Measurements from ENCODE around the gene C1S.
"Not testable (repeated sequence)": the region's sequence is repeated elsewhere in the genome, so short reads cannot be mapped to it uniquely, and the experiment has no call there.

The C1S gene

DNA sequence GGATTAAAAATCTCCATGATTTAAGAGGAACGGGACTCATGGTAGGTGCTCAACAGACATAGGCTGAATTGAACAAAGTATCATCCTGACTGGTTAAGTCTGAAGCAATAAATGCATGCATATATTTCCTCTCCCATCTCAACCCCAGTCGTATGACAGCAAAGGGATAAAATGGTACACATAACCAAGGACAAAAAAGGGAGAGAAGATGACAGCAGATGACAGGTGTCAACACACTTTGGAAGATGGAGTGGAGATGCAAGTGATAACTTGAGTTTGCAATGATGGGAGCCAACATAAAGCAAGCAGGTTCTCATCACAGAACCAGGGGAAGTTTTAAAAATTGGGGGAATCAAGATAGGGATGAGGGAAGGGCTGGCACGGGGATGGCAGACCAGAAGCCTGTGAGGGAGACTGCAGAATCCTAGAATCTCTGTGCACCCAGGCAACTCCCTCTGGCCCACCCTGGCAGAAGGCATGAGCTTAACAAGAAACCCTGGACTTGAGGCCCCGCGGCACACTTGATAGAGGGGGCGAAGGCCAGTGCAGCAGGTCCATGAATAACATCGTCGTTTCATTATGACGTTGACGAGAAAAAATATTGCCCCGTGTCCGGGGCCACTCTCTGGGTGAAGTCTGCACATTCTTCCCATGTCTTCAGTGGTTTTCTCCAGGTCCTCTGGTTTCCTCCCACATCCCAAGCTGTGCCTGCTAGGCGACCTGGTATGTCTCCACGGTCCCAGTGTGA is 43.5 kb downstream of the C1S start:
- no peak for DNase-seq (ENCODE audit: low read depth in 1 of 2, low spot score in 1 of 2)
- in situ Hi-C loops (cut with HindIII; ENCODE audit: low pct_unique_long_range_greater_than_20kb, low sequenced_read_pairs): no loop called here
- no peak for TF ChIP-seq JUND (IDR thresholded peaks at IDR 0.05; ENCODE audit: low read depth)

DNA sequence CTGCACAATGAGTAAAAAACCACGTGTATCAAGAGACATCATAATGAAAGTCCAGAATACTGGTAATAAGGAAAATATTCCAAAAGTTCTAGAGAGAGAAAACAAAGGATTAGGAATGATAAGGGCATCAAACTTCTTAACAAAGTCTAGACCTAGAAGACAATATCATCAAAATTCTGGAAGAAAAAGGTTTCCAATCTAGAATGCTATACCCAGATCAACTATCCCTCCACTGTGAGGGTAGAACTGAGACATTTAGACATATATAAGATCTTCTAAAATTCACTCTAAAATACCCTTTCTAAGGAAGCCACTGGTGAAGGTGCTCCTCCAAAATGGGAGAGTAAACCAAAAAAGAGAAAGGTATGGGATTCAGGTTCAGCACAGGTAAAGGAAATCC is 45.6 kb downstream of the C1S start:
- no peak for TF ChIP-seq JUND (IDR thresholded peaks at IDR 0.05; ENCODE audit: low read depth)
- DNase-seq (ENCODE audit: low read depth in 1 of 2, low spot score in 1 of 2): no peak
- in situ Hi-C loops (cut with HindIII; ENCODE audit: low pct_unique_long_range_greater_than_20kb, low sequenced_read_pairs): no loop called here

DNA sequence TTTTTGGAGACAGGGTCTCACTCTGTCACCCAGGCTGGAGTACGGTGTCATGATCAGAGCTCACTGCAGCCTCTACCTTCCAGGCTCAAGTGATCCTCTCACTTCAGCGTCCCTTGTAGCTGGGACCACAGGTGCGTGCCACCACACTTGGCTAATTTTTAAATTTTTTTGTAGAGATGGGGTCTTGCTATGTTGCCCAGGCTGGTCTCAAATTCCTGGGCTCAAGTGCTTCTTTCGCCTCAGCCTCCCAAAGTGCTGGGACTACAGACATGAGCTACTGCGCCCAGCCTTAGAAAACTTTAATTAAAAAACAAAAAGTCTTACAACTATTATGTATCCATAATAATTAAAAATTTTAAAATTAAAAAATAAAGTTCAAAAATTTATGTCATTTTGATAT is 46.7 kb downstream of the C1S start:
- in situ Hi-C loops (cut with HindIII; ENCODE audit: low pct_unique_long_range_greater_than_20kb, low sequenced_read_pairs); DNase-seq (ENCODE audit: low read depth in 1 of 2, low spot score in 1 of 2): not testable (repeated sequence)

DNA sequence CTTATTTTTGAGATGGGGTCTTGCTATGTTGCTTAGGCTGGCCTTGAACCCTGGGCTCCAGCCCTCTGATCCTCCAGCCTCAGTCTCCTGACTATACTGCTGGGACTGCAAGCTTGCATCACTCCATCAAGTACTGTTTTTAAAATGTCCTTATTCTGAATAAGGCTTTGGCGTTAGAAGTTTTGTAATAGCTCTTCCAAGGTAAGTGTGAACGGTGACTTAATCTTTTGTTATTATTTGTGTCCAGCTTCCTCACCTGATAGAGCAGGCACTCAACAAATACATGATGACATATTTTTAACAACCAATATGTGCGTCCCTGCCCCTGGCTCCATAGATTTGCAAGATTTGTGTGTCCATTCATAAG is 47.1 kb downstream of the C1S start:
- DNase-seq (ENCODE audit: low read depth in 1 of 2, low spot score in 1 of 2): no peak
- in situ Hi-C loops (cut with HindIII; ENCODE audit: low pct_unique_long_range_greater_than_20kb, low sequenced_read_pairs): no loop called here
- no peak for TF ChIP-seq JUND (IDR thresholded peaks at IDR 0.05; ENCODE audit: low read depth)

DNA sequence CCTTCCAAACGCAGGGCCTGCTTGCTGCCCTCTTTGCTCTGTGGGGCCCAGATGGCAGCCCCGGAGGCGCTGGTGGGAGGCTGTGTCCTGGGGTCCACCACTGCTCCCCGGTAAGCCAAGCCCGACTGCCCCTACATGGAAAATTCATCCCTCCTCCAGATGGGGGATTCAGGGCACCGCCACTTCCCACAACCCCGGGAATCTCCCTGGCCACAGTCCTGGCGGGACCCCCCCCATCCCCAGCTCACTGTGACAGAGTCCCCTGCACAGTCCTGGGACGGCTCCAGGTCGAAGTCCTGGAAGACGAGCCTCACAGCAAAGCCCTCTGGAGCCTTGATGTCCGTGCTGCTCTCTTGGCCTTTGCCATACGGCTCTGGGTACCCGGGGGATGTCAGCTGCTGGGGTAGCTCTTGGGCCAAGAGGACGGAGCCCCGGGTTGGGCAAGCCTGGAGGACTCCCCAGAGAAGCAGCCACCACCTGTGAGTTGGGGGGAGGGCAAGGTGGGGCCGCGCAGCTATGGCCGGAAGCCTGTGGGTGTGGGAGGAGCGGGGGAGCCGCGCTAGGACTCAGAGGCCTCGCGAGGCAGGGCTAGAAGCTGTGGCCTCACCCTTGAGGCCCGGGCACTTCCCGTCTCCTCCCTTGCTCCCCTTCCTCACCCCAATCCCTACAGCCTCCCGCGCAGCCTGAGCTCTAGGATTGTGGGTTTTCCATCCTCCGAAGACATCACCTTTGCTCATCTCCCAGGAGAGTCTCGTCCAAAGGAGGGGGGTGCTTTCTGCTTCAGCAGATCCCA is 47.7 kb downstream of the C1S start:
- no peak for TF ChIP-seq JUND (IDR thresholded peaks at IDR 0.05; ENCODE audit: low read depth)
- peak in 1 of 2 experiments; percentile 48 for DNase-seq (ENCODE audit: low read depth in 1 of 2, low spot score in 1 of 2)
- in situ Hi-C loops (cut with HindIII; ENCODE audit: low pct_unique_long_range_greater_than_20kb, low sequenced_read_pairs): no loop called here

DNA sequence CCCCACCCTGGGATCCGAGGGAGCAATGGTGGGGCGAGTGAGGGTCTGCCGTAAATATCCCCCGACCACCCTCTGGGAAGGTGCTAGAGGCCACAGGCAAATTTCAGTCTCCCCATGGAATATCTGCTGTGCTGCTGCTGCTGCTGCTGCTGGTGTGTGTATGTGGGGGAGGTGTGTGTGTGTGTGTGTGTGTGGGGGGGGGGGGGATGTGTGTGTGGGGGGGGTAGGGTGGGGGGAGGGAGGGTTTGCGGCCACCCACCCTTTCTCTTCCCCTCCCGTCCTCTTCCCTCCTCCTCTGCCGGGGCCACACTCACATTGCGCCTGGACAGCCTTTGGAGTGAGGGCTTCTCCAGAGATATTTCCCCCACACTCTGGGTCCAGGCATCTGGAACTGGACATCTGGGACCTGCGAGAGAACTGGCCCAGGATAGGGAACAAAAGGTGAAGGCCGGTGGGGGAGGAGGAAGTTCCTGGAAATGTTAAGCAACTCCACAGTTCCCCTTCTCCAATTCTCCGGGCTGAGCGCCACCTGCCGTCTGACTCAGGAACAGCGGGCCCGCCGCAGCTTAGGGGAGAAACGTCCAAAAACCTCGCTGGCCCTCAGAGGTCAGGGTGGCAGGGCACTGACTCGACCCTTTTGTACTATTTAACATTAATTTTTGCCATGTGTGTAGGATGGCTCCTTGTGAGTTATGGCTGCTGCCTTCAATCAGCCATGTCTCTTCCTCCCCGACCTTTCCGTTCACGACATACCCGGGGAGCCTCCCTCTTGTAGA is 48.5 kb downstream of the C1S start, which contains the start of gene C1RL:
Gene C1RL (minus strand): TSS at position 419 of the 776 bp plus-strand sequence. CDS start 34 bp downstream, at position 385.
- TF ChIP-seq JUND (IDR thresholded peaks at IDR 0.05; ENCODE audit: low read depth): no peak
- in situ Hi-C loops (cut with HindIII; ENCODE audit: low pct_unique_long_range_greater_than_20kb, low sequenced_read_pairs): no loop called here
- DNase-seq (ENCODE audit: low read depth in 1 of 2, low spot score in 1 of 2): peak in 1 of 2 experiments; percentile 68

DNA sequence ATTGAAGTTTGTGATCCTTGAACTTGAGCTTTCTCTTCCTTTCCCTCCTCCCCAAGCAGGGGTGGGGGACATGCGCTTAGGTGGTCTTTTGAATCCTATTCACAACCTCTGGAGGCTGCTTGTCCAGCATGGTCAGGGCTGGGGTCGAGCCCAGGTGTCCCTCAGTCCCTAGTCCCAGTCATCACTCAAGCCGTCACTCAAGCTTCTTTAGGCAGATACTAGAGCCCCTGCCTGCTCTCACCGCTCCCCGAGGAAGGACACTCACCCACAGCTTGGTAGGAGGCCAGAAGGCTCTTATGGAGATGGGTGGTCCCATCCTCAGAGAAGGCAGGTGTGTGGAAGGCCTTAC is 49.0 kb downstream of the C1S start:
- in situ Hi-C loops (cut with HindIII; ENCODE audit: low pct_unique_long_range_greater_than_20kb, low sequenced_read_pairs): no loop called here
- no peak for TF ChIP-seq JUND (IDR thresholded peaks at IDR 0.05; ENCODE audit: low read depth)
- DNase-seq (ENCODE audit: low read depth in 1 of 2, low spot score in 1 of 2): no peak

DNA sequence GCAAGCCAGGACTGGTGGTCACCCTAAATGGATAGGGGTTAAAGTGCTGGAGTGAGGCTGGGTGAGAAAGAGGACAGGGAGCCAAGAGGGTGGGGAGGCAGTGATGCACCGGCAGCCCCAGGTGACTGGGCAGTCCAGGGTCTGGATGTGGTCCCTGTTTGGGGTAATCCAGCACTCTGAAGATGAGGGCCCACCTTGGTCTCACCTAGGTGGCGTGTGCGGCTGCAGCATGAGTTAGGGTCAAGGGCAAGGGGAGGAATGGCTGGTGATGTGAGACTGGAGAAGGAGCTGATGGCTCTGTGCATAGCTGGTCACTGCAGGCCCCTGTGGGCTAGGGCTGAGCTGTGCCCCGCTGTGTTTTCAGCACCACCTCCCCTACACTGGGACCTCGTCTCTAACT is 50.1 kb downstream of the C1S start:
- DNase-seq (ENCODE audit: low read depth in 1 of 2, low spot score in 1 of 2): no peak
- in situ Hi-C loops (cut with HindIII; ENCODE audit: low pct_unique_long_range_greater_than_20kb, low sequenced_read_pairs): no loop called here
- TF ChIP-seq JUND (IDR thresholded peaks at IDR 0.05; ENCODE audit: low read depth): no peak

DNA sequence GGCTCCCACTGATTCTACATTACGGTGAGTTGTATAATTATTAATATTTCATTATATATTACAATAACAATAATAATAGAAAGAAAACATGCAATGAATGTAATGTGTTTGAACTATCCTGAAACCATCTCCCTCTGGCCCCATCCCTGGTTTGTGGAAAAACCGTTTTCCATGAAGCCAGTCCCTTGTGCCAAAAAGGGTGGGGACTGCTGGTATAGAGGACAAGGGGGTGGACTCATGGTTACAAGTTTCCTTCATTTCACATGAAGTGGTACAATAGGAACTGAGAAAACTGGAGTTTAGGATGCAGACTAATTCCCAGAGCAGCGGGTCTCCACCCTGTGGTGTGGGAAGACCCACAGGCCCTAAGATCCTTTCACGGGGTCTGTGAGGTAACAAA is 51.5 kb downstream of the C1S start:
- no peak for DNase-seq (ENCODE audit: low read depth in 1 of 2, low spot score in 1 of 2)
- in situ Hi-C loops (cut with HindIII; ENCODE audit: low pct_unique_long_range_greater_than_20kb, low sequenced_read_pairs): no loop called here

DNA sequence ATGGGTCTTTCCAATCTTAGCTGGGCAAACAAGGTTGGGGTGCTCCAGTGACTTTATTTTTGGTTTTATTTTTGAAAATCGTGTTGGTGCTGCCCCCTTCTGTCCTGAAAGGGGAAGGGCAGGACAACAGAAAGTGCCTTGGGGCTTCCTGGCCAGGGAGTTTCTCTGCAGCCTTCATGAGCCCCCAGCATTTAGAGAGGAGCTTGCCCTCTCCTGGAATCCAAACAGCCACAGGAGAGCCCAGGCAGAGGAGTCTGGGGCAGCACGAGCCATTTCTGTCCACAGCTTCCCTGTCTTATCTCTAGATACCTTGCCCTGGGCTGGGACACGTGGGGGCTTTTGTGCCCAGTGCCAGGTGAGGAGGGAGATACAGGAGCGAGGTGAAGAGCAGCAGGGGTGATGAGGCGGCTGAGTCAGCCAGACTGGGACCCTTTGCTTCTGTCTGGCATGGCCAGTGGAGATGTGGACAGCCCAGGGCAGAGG is 52.9 kb downstream of the C1S start:
- no peak for TF ChIP-seq JUND (IDR thresholded peaks at IDR 0.05; ENCODE audit: low read depth)
- no peak for DNase-seq (ENCODE audit: low read depth in 1 of 2, low spot score in 1 of 2)
- in situ Hi-C loops (cut with HindIII; ENCODE audit: low pct_unique_long_range_greater_than_20kb, low sequenced_read_pairs): no loop called here

More for the DNA sequence above, 51.5 kb downstream of the C1S start:
- TF ChIP-seq JUND (IDR thresholded peaks at IDR 0.05; ENCODE audit: low read depth): no peak

DNA sequence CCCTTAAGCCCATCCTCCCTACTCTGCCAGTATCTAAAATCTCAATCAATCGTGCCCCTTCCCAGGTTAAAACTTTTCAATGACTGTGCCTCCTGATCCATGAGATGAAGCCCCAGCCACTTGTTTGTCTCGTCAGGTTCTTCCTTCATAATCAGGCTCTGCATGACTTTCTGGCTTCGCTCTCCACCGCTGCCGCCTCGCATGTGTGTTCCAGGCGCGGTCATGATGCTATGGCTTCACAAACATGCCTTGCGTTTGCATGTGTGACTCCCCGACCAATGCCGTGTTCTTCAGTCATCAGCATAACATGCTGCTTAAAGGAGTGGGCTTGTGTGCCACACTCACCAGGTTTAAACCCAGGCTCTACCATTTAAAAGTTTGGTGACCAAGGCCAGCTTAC is 53.5 kb downstream of the C1S start:
- TF ChIP-seq JUND (IDR thresholded peaks at IDR 0.05; ENCODE audit: low read depth): no peak
- no peak for DNase-seq (ENCODE audit: low read depth in 1 of 2, low spot score in 1 of 2)
- in situ Hi-C loops (cut with HindIII; ENCODE audit: low pct_unique_long_range_greater_than_20kb, low sequenced_read_pairs): no loop called here

DNA sequence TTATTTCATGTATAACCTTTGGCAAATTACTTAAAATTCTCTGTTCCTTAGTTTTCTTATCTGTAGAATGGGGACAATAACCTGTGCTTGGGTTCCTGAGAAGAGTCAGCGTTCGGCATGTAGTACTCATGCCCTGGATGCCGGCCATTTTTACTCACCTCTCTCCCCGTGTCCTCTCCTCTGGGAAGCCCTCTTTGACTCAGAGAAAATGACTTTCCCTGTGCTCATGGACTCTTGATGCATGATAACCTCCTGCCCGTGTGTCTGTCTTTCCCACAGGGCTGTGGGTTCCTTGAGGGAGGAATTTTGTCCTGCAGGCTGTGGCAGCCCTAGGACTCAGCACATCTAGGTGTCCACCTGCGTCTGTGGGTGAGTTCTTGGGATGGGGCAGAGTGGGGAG is 54.3 kb downstream of the C1S start:
- in situ Hi-C loops (cut with HindIII; ENCODE audit: low pct_unique_long_range_greater_than_20kb, low sequenced_read_pairs): no loop called here
- TF ChIP-seq JUND (IDR thresholded peaks at IDR 0.05; ENCODE audit: low read depth): no peak
- no peak for DNase-seq (ENCODE audit: low read depth in 1 of 2, low spot score in 1 of 2)

DNA sequence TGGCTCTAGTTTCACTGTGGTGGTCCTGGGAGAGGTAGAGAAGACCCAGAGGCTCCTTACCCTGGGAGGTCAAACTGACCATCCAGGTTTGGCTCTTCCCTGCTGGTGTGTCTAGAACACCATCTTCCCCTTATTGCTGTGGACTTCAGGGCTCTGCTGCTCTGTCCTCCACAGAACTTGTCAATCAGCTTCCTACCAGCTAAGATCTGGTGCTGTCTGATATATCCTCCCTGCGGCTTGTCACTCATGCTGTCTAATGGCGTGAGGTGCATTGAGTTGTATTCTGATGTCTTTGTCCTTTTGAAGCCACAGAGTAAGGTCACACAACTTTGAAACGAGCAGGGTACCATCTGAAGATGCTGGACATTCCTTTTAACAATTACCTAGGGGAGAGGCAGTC is 55.7 kb downstream of the C1S start:
- in situ Hi-C loops (cut with HindIII; ENCODE audit: low pct_unique_long_range_greater_than_20kb, low sequenced_read_pairs): no loop called here
- no peak for TF ChIP-seq JUND (IDR thresholded peaks at IDR 0.05; ENCODE audit: low read depth)

More for the DNA sequence above, 55.7 kb downstream of the C1S start:
- no peak for DNase-seq (ENCODE audit: low read depth in 1 of 2, low spot score in 1 of 2)
